Activated CD8-positive, alpha-beta memory T cell treated with anti-CD3 and anti-CD28 coated beads for 48 hours (primary cell): ENCODE results near the gene CNNM2.
"Not testable (repeated sequence)": the region's sequence is repeated elsewhere in the genome, so short reads cannot be mapped to it uniquely, and the experiment has no call there.

Experiments
- DNase-seq, 3 experiments: peaks; one replicate each; pipeline ENCODE4 v3.0.0-alpha.2; 2020; ENCODE audit warnings: low read depth in 2 of 3, low spot score in 2 of 3

The CNNM2 gene

DNA sequence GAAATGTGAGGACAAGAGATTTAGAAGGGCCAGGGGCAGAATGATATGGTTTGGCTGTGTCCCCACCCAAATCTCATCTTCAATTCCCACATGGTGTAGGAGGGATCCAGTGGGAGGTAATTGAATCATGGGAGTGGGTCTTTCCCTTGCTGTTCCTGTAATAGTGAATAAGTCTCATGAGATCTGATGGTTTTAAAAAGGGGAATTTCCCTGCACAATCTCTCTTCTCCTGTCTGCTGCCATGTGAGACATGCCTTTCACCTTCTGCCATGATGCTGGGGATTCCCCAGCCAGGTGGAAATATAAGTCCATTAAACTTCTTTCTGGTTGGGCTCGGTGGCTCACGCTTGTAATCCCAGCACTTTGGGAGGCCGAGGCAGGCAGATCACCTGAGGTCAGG lies 217.1 kb downstream of the CNNM2 start:
- not testable (repeated sequence) for DNase-seq

DNA sequence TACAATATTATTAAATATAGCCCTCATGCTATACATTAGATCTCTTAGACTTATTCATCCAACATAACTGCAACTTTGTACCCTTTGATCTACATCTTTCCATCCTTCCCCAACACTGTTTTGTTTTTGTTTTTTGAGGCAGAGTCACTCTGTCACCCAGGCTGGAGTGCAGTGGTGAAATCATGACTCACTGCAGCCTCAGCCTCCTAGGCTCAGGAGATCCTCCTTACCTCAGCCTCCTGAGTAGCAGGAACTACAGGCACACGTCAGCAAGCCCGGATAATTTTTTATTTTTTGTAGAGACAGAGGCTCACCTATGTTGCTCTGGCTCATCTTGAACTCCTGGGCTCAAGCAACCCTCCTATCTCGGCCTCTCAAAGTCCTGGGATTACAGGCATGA lies 221.7 kb downstream of the CNNM2 start:
- no peak for DNase-seq
